ENCODE results near the gene TAOK3. TPM values are rescaled to one million over a fixed set of nuclear protein-coding genes. Genes with fewer than 3 reads are reported as not detected.
A peak's percentile ranks its signal among the peaks of the same experiment; 100 is the strongest.

The TAOK3 gene
- total and polyA plus RNA-seq, 10 of the 15 experiments (the other 5 are each of a cell fraction or from before 2014, with no cell fraction given), result 41.3 to 131 (median 57.8) TPM

DNA sequence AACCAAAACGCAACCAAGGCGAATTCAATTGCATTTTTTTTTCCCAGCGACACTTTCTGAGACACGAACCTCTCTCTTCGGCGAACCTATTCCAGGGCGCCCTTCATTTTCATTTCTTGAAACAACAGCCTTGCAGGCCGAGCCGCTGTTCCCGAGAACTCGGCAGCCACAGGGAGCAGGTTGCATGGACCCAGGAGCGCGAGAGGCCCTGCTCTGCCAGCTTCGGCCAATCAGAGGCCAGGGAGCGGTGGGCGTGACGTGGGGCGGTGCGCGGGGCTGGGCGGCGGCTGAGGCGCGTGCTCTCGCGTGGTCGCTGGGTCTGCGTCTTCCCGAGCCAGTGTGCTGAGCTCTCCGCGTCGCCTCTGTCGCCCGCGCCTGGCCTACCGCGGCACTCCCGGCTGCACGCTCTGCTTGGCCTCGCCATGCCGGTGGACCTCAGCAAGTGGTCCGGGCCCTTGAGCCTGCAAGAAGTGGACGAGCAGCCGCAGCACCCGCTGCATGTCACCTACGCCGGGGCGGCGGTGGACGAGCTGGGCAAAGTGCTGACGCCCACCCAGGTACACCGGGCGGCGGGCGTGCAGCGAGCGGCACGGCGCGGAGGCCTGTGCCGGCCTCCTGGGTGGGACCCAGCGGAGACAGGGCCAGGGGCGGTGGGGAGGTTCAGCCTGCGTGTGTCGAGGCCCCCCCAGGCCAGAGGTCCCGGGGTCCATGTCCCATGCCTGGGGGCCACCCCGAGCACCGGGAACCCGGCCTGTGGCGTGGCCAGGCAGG is 236.7 kb downstream of the TAOK3 start, which contains the start of gene PEBP1 (continued):
- TF ChIP-seq IRF3 (IDR thresholded peaks at IDR 0.05) (no peak), USF2 (IDR thresholded peaks at IDR 0.05; ENCODE audit: borderline replicate concordance, low read depth, low read length) (no peak), SRF (IDR thresholded peaks at IDR 0.05; ENCODE audit: low read depth in 2 of 2, low read length in 2 of 2) (no peak), SREBF2 (IDR thresholded peaks at IDR 0.05; ENCODE audit: low read length) (no peak), YBX1 (IDR thresholded peaks at IDR 0.05) (no peak), GATAD2B (conservative IDR thresholded peaks at IDR 0.05; ENCODE audit: low read depth) (peak; percentile 66), KLF5 (IDR thresholded peaks at IDR 0.05; ENCODE audit: partially characterized antibody) (peak; percentile 27), PBX3 (IDR thresholded peaks at IDR 0.05; ENCODE audit: insufficient replicate concordance, low read depth, low read length) (no peak), SMAD1 (IDR thresholded peaks at IDR 0.05; ENCODE audit: low read depth, partially characterized antibody) (no peak), HDAC2 (IDR thresholded peaks at IDR 0.05) (no peak), MYC (IDR thresholded peaks at IDR 0.05; ENCODE audit: insufficient read depth, insufficient read length, insufficient replicate concordance, low read length, severe bottlenecking) (peak; percentile 77), RAD51 (IDR thresholded peaks at IDR 0.05) (no peak), ZBTB4 (CRISPR knock-in tag; IDR thresholded peaks at IDR 0.05) (no peak)
- TF ChIP-seq, protein P1, sequence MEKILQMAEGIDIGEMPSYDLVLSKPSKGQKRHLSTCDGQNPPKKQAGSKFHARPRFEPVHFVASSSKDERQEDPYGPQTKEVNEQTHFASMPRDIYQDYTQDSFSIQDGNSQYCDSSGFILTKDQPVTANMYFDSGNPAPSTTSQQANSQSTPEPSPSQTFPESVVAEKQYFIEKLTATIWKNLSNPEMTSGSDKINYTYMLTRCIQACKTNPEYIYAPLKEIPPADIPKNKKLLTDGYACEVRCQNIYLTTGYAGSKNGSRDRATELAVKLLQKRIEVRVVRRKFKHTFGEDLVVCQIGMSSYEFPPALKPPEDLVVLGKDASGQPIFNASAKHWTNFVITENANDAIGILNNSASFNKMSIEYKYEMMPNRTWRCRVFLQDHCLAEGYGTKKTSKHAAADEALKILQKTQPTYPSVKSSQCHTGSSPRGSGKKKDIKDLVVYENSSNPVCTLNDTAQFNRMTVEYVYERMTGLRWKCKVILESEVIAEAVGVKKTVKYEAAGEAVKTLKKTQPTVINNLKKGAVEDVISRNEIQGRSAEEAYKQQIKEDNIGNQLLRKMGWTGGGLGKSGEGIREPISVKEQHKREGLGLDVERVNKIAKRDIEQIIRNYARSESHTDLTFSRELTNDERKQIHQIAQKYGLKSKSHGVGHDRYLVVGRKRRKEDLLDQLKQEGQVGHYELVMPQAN (conservative IDR thresholded peaks at IDR 0.05), result peak; percentile 90
- TF ChIP-seq, protein P2, sequence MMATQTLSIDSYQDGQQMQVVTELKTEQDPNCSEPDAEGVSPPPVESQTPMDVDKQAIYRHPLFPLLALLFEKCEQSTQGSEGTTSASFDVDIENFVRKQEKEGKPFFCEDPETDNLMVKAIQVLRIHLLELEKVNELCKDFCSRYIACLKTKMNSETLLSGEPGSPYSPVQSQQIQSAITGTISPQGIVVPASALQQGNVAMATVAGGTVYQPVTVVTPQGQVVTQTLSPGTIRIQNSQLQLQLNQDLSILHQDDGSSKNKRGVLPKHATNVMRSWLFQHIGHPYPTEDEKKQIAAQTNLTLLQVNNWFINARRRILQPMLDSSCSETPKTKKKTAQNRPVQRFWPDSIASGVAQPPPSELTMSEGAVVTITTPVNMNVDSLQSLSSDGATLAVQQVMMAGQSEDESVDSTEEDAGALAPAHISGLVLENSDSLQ (IDR thresholded peaks at IDR 0.05), result peak; percentile 29; the same call in 1 of the 2 replicates
- TF ChIP-seq, protein P3, sequence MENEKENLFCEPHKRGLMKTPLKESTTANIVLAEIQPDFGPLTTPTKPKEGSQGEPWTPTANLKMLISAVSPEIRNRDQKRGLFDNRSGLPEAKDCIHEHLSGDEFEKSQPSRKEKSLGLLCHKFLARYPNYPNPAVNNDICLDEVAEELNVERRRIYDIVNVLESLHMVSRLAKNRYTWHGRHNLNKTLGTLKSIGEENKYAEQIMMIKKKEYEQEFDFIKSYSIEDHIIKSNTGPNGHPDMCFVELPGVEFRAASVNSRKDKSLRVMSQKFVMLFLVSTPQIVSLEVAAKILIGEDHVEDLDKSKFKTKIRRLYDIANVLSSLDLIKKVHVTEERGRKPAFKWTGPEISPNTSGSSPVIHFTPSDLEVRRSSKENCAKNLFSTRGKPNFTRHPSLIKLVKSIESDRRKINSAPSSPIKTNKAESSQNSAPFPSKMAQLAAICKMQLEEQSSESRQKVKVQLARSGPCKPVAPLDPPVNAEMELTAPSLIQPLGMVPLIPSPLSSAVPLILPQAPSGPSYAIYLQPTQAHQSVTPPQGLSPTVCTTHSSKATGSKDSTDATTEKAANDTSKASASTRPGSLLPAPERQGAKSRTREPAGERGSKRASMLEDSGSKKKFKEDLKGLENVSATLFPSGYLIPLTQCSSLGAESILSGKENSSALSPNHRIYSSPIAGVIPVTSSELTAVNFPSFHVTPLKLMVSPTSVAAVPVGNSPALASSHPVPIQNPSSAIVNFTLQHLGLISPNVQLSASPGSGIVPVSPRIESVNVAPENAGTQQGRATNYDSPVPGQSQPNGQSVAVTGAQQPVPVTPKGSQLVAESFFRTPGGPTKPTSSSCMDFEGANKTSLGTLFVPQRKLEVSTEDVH (IDR thresholded peaks at IDR 0.05; ENCODE audit: low read depth, partially characterized antibody), result no peak
